Activated CD4-positive, alpha-beta T cell treated with anti-CD3 and anti-CD28 coated beads, Interleukin-2, amount 10 ng/mL, durations not matched to agents 7 days and 5 days (primary cell): ENCODE measurements around the gene LIN7C. TPM values are rescaled to one million over a fixed set of nuclear protein-coding genes. Genes with fewer than 3 reads are reported as not detected.
A peak's percentile ranks its signal among the peaks of the same experiment; 100 is the strongest.

Experiments used
- CTCF ChIA-PET: fragments of 350-600 bp; sonication (Branson Sonifier 250); formaldehyde crosslinking; loops from one replicate; lab custom pipeline; 2021; ENCODE audit warnings: antibody characterized with exemption; lab: Charles Lee
- POLR2A ChIA-PET: fragments of 350-600 bp; sonication (Branson Sonifier 250); formaldehyde crosslinking; loops from one replicate; lab custom pipeline; 2021; ENCODE audit warnings: antibody characterized with exemption; lab: Charles Lee
- DNase-seq: peaks from one replicate; pipeline ENCODE4 v3.0.0-alpha.2; 2020
- H3K27ac Mint-ChIP-seq: one replicate; pipeline ENCODE4 v1.8.0; 2021; ENCODE audit warnings: mild to moderate bottlenecking, moderate library complexity, mixed read lengths
- H3K27me3 Mint-ChIP-seq: one replicate; pipeline ENCODE4 v1.8.0; 2021; ENCODE audit warnings: mixed read lengths
- H3K36me3 Mint-ChIP-seq: one replicate; pipeline ENCODE4 v1.8.0; 2021; ENCODE audit warnings: low read depth, mixed read lengths
- H3K4me1 Mint-ChIP-seq: one replicate; pipeline ENCODE4 v1.8.0; 2021; ENCODE audit warnings: mixed read lengths
- H3K4me3 Mint-ChIP-seq: one replicate; pipeline ENCODE4 v1.8.0; 2021; ENCODE audit warnings: mild to moderate bottlenecking, moderate library complexity, mixed read lengths
- H3K9me3 Mint-ChIP-seq: one replicate; pipeline ENCODE4 v1.8.0; 2021; ENCODE audit warnings: mixed read lengths
- total RNA-seq, 2 experiments: library from RNA; stranded (reverse); gene quantifications; one replicate each; pipeline ENCODE4 v1.2.3, GENCODE V29; 2021

LIN7C gene
- total RNA-seq, 2 experiments from 2014 or later, result 22.3 to 24.5 TPM

DNA sequence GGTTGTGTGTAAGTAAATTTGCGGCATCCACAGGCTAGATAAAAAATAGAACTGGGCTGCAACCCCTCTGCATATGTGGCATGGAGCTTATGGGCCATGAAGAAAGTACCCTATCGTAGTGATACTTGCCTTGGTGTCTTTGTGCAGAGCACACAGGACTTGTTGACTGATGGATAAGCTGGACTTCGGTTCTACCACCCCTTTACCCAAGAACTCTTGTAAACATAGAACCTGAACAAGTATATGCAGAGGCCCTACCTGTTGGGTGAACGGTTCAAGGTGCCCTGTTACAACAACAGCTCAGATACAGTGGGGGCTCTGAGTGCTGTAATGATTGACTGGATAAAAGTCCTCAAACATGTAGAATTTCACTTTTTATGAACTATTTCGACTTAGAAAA is 30.9 kb downstream of the LIN7C start:
- no peaks in the 10 kb centered on the region for H3K9me3 Mint-ChIP-seq
- peaks cover 3% of the 10 kb centered on the region for H3K36me3 Mint-ChIP-seq
- DNase-seq, result no peak
- H3K27me3 Mint-ChIP-seq, result peaks cover 25% of the 10 kb centered on the region
- ChIA-PET POLR2A (no interaction called here), CTCF (interaction anchor here (2.4 kb wide), 1 partner anchor 11 kb away, joined by 12 read pairs; no protein-coding TSS in a partner anchor)
- H3K4me3 Mint-ChIP-seq, result no peak overlapping the region
- peaks cover 17% of the 10 kb centered on the region for H3K4me1 Mint-ChIP-seq
- H3K27ac Mint-ChIP-seq, result no peak overlapping the region

DNA sequence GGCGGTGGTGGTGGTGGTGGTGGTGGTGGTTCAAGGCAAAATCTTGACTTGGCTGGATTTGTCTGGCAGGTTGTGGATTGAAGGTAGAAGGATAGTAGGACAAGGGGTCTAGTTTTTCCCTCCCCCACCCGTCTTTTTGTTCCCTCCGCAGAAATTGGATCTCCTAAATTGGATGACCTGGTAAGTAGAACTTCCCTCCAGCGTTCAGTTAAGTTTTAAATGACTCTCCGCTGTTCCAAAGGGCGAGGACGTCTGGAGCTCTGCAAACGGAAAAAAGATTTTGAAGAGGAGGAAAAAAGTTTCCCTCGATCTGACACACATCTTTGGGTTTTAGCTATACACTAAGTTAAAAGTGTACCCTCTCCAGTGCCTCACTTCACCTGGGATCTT is 33.6 kb downstream of the LIN7C start:
- DNase-seq, result no peak
- POLR2A ChIA-PET, result no interaction called here
- CTCF ChIA-PET, result no interaction called here
- peaks cover 17% of the 10 kb centered on the region for H3K4me1 Mint-ChIP-seq
- H3K9me3 Mint-ChIP-seq, result no peaks in the 10 kb centered on the region
- H3K27me3 Mint-ChIP-seq, result peaks cover 39% of the 10 kb centered on the region
- peak overlapping the region; percentile 83 for H3K4me3 Mint-ChIP-seq
- H3K36me3 Mint-ChIP-seq, result peaks cover 3% of the 10 kb centered on the region
- no peak overlapping the region for H3K27ac Mint-ChIP-seq

DNA sequence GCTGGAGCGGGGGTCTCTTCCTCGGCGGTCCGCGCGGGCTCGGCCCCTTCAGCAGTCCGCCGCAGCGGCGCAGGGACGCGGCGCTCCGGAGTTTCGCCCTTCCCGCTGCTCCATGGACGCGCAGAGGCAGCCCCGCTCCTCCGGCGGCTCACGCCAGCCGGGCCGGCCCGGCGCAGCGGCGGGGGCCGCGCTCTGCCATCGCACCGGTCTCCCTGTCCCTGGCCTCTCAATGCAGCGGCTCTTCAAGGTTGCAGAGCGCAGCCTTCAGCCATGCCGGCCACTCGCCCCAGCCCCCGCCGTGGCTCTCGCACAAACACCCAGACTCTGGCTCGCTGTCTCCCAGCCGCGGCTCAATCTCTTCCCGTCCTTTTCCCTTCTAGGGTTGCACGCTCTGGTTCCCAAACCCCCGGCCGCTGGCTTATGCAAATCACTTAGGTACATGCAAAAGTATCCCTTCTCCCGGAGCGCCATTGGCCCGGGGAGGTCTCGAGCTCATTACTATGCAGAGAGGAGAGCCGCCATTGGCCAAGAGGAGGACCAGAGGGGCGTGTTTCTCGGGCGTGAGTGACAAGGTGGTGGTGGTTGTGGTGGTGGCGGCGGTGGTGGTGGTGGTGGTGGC is 34.1 kb downstream of the LIN7C start, which contains the start of gene LGR4:
TSS of gene LGR4 (minus strand) at position 393 of the 619 bp plus-strand sequence. CDS start 488 bp downstream, outside the sequence.
- CTCF ChIA-PET, result no interaction called here
- peaks cover 3% of the 10 kb centered on the region for H3K36me3 Mint-ChIP-seq
- H3K4me3 Mint-ChIP-seq, result peak within 1 kb of the TSS; percentile 83
- peaks cover 17% of the 10 kb centered on the region for H3K4me1 Mint-ChIP-seq
- no peaks in the 10 kb centered on the region for H3K9me3 Mint-ChIP-seq
- peak within 1 kb of the TSS; percentile 37 for H3K27ac Mint-ChIP-seq
- H3K27me3 Mint-ChIP-seq, result peaks cover 43% of the 10 kb centered on the region
- DNase-seq, result peak; percentile 63
- POLR2A ChIA-PET, result no interaction called here

DNA sequence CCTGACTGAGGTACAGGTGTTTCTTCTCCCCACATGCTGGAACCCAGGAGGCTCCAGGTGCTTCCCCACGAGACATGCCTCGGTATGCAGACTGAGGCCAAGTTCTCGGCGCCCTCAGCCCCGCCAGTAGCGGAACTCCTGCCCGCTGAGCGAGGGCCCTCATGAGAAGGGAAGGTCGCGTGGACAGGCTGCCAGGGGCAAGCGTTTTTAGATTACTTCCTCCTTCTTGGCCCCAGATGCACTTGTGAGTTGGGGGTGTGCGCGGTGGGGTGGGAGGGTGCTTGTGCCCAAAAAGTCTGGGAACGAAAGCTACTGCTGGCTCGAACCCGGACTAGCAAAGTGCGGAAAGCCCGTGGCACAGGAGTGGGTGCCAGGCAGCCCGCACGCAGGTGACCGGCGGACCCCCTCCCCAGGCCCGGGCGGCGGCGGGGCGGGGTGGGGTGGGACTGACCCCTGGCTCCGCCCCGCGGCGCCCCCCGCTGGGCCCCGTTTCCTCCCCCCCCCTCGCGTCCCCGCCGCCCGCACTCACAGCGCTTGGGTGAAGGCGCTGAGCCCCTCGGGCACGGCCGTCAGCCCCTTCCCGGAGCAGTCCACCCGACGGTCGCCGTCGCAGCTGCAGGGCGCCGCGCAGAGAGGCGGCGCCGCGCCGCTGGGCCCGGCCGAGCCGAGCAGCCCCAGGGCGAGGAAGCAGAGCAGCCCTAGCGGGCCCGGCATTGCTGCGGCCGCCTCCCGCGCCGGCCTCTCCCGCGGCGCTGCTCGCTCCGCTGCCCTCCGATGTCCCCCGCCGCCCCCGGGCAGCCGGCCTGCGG is 34.8 kb downstream of the LIN7C start:
- Mint-ChIP-seq H3K9me3 (no peaks in the 10 kb centered on the region), H3K4me1 (peaks cover 17% of the 10 kb centered on the region), H3K27me3 (peaks cover 45% of the 10 kb centered on the region), H3K4me3 (peak overlapping the region; percentile 68), H3K27ac (no peak overlapping the region), H3K36me3 (peaks cover 3% of the 10 kb centered on the region)
- ChIA-PET CTCF (no interaction called here), POLR2A (no interaction called here)
- no peak for DNase-seq

DNA sequence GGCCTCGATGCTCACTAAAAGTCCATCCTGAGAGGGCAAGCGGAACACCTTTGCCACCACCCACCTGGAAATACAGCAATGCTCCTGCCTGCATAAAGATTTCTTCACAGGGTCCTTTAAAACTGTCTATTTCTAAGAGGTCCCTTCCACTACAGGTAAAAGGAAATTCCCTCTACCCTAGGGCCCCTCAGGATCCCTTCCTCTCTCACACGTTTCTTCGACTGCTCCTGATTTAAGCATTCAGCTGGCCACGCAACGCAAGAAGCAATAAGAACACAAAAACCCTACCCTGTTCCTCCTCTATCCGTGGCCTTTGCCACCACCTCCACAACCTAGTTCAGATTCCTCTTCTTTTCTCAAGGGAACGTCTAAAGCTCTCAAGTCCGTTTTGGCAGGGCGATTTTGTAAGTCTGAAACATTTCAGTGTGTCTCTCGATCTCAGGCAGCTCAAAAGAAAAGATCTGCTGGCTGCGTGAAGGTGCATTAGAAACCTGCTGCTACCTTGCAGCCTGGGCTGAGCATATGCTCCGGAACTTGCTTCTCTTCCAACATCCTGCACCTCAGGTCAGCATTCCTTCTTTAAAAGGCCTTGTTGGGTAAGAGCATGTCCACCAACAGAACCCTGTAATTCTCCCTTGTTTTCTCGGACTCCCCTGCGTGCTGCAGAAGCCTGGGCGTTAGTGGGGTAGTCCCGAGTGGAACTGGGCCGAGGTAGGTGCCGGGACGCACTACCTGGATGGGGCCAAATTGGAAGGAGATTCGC is 35.6 kb downstream of the LIN7C start:
- Mint-ChIP-seq H3K4me3 (peak overlapping the region; percentile 68), H3K4me1 (peaks cover 17% of the 10 kb centered on the region), H3K9me3 (no peaks in the 10 kb centered on the region), H3K36me3 (peaks cover 3% of the 10 kb centered on the region), H3K27me3 (peaks cover 45% of the 10 kb centered on the region), H3K27ac (no peak overlapping the region)
- no peak for DNase-seq
- ChIA-PET POLR2A (no interaction called here), CTCF (no interaction called here)

DNA sequence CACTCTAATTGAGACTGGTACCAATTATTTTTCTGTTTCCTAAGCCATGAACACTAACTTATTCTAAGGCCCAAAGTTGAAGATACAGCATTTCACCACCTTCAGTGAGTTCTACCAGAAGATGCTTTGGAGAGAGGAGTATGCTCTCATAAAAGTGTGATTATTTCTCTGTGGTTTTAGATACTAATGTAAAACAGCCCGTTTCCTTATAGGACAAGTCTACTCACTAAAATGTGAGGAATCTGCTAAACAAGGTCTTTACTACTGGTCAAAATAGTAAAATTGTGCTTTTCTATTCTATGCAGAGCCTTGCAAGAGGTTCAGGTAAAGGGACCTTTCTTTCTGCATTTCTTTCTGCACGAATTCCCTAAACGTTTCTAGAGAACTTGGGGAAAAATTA is 36.4 kb downstream of the LIN7C start:
- Mint-ChIP-seq H3K4me1 (peaks cover 17% of the 10 kb centered on the region), H3K27me3 (peaks cover 48% of the 10 kb centered on the region), H3K36me3 (peaks cover 3% of the 10 kb centered on the region), H3K9me3 (no peaks in the 10 kb centered on the region), H3K4me3 (no peak overlapping the region), H3K27ac (no peak overlapping the region)
- no peak for DNase-seq
- POLR2A ChIA-PET, result no interaction called here
- CTCF ChIA-PET, result interaction anchor here (0.6 kb wide), 1 partner anchor 190 kb away, joined by 5 read pairs; no protein-coding TSS in a partner anchor

DNA sequence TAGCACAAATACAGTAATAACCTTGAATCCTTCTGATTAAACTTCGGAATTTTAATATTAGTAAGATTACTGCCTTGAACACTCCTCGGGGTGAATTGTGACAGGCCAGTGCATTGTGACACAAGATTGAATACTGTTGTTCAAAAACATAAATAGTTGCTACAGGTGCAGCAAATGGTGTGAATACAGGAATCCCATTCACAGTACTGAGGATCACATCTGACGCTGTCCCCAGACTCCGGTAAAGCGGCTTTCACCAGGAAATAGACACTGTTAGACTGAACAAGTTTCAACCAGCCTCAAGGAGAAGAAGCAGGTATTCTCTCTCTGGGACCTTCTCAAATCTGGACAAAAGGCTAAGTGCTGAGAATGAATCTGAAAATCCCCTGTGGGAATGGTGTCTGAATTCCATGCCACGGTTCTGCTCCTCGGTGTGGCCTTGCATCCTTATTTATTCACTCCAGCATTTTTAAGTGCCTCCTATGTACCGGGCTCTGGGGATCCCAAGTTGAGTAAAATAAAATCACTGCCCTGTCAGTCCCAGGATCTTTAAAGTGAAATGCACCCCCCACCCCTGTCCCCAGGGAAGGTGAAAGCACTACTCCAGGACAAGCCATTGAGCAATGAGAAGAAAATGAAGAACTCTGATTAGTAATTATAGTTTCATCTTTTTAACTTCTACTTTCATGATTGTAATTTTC is 37.4 kb downstream of the LIN7C start:
- H3K4me1 Mint-ChIP-seq, result peaks cover 17% of the 10 kb centered on the region
- no peaks in the 10 kb centered on the region for H3K9me3 Mint-ChIP-seq
- POLR2A ChIA-PET, result no interaction called here
- CTCF ChIA-PET, result interaction anchor here (0.6 kb wide), 1 partner anchor 20 kb away, joined by 3 read pairs; no protein-coding TSS in a partner anchor
- H3K27me3 Mint-ChIP-seq, result peaks cover 48% of the 10 kb centered on the region
- no peak for DNase-seq
- H3K4me3 Mint-ChIP-seq, result no peak overlapping the region
- no peak overlapping the region for H3K27ac Mint-ChIP-seq
- H3K36me3 Mint-ChIP-seq, result peaks cover 3% of the 10 kb centered on the region

DNA sequence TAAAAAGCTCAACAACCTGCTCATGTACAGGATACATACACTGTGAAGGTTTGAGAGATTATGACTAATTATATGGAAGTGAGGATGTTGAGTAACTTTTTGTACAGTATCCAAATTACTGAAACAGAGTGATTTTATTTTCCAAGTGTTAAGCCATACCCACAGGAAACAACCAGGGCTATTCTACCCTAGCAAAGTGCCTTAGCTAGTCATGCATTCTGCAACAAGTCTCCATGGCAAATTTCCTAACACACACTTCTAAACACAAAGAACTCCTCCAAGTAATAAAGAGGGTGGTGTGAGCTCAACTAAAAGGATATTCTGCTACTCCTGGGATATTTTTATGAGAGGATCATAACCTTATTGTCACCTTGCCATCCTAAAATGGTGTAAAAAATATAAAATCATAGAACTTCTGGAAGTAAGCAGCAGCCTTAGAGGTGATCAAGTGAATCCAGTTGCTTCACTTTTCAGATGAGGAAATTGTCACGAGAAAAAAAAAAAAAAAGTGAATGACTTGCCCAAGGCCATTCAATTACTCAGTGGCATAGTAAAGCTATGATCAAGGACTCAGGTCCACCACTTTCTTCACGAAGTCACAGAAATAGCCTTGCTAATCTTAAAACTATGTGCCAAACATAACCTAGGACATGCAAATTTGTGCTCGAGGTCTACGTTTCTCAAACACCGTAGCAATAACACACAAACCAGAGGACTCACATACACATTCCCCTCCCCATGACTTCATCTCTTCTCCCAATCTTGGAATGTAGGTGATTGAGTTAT is 38.2 kb downstream of the LIN7C start:
- H3K4me3 Mint-ChIP-seq, result no peak overlapping the region
- no peaks in the 10 kb centered on the region for H3K9me3 Mint-ChIP-seq
- DNase-seq, result no peak
- ChIA-PET POLR2A (no interaction called here), CTCF (interaction anchor here (0.6 kb wide), 1 partner anchor 19 kb away, joined by 3 read pairs; no protein-coding TSS in a partner anchor)
- H3K36me3 Mint-ChIP-seq, result peaks cover 3% of the 10 kb centered on the region
- peaks cover 17% of the 10 kb centered on the region for H3K4me1 Mint-ChIP-seq
- peaks cover 45% of the 10 kb centered on the region for H3K27me3 Mint-ChIP-seq
- H3K27ac Mint-ChIP-seq, result no peak overlapping the region

DNA sequence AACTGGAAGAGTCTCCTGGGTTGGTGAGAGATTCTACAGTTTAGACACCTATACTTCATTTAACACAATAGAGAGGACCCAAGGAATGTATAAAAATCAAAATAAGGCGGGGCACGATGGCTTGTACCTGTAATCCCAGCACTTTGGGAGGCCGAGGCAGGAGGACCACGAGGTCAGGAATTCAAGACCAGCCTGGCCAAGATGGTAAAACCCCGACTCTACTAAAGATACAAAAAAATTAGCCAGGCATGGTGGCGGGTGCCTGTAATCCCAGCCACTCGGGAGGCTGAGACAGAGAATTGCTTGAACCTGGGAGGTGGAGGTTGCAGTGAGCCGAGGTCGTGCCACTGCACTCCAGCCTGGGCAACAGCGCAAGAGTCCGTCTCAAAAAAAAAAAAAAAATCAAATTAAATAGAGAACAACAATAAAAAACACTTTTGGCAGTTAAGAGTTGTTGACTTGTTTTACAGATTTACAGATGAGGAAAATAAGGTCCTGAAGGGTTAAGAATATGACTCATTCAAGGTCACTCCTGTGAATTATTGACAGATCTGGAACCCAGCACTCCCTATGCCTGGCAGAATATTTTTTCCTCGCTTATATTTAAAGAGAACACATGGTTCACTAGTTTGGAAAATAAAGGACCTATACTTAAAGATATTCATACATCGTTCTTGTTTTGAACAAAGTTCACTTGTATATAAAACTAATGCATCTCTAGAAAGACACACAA is 39.2 kb downstream of the LIN7C start:
- ChIA-PET POLR2A (no interaction called here), CTCF (no interaction called here)
- Mint-ChIP-seq H3K27me3 (peaks cover 35% of the 10 kb centered on the region), H3K9me3 (no peaks in the 10 kb centered on the region), H3K27ac (no peak overlapping the region), H3K36me3 (no peaks in the 10 kb centered on the region), H3K4me1 (peaks cover 9% of the 10 kb centered on the region), H3K4me3 (no peak overlapping the region)
- DNase-seq, result no peak

DNA sequence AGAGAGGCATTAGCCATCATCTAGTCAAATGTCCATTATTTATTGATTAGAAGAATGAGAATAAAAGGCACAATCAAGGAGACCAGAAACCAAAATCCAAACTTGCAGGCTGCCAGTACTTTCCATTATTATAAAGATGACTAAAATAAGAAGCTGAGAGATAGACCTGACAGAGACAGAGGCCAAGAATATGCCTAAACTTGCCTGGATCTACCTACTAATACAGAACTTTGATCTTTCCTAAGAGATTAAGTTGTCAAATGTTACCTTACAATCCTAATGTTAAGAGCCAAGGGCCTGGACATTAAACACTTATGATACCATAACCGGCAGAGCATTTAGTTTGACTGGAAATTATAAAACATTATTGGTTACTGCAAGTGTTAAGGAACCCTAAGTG is 40.2 kb downstream of the LIN7C start:
- Mint-ChIP-seq H3K27ac (no peak overlapping the region), H3K27me3 (peaks cover 32% of the 10 kb centered on the region), H3K4me1 (peaks cover 6% of the 10 kb centered on the region), H3K36me3 (no peaks in the 10 kb centered on the region), H3K9me3 (no peaks in the 10 kb centered on the region), H3K4me3 (no peak overlapping the region)
- no peak for DNase-seq
- ChIA-PET POLR2A (no interaction called here), CTCF (no interaction called here)

DNA sequence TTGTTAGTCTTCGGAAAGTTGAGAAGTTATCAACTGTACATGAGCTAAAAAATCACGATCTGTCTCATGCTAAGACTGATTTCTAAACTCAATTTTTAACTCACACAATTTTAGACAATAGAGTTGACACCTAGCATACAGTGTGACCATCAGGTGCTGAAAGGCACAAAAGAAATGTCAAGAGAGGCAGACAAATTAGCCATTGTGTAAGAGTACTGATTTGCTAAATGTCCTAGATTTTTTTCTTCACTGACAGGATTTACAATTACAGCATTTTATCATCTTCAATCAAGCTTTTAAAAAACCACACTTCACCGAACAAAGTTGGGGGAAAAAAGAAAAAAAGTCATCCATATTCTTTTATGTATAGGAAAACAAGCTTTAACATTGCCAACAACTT is 40.9 kb downstream of the LIN7C start:
- H3K4me1 Mint-ChIP-seq, result no peaks in the 10 kb centered on the region
- ChIA-PET POLR2A (no interaction called here), CTCF (interaction anchor here (0.8 kb wide), 1 partner anchor 20 kb away, joined by 3 read pairs; no protein-coding TSS in a partner anchor)
- peaks cover 24% of the 10 kb centered on the region for H3K27me3 Mint-ChIP-seq
- H3K4me3 Mint-ChIP-seq, result no peak overlapping the region
- no peaks in the 10 kb centered on the region for H3K36me3 Mint-ChIP-seq
- no peak overlapping the region for H3K27ac Mint-ChIP-seq
- no peaks in the 10 kb centered on the region for H3K9me3 Mint-ChIP-seq
- no peak for DNase-seq
